ENCODE results near the gene STOML2. TPM values are rescaled to one million over a fixed set of nuclear protein-coding genes. Genes with fewer than 3 reads are reported as not detected.

The STOML2 gene
- total and polyA plus RNA-seq, 9 of the 15 experiments (the other 6 are each of a cell fraction or from before 2014, with no cell fraction given), result 110 to 220 (median 174) TPM

- TF ChIP-seq E2F8 (IDR thresholded peaks at IDR 0.05; ENCODE audit: low read depth, partially characterized antibody) (peak; percentile 90), ZNF263 (CRISPR knock-in tag; IDR thresholded peaks at IDR 0.05; ENCODE audit: borderline replicate concordance) (0 out of 2 replicates have a peak, but pooled peaks have one; percentile 10), SIX5 (IDR thresholded peaks at IDR 0.05; ENCODE audit: borderline replicate concordance in 1 of 2, insufficient read depth in 1 of 2, low read depth in 1 of 2, low read length in 2 of 2) (peak; percentile 21 to 46; a peak in 3 of 4 replicates), SMARCA4 (IDR thresholded peaks at IDR 0.05) (no peak), NCOR1 (IDR thresholded peaks at IDR 0.05) (peak; percentile 40; the same call in 1 of the 2 replicates), SRSF1 (IDR thresholded peaks at IDR 0.05; ENCODE audit: low read depth, low read length) (no peak), CCNT2 (IDR thresholded peaks at IDR 0.05; ENCODE audit: borderline replicate concordance, extremely low read depth, insufficient read length, low read depth, low read length) (peak; percentile 41), ZFP1 (CRISPR knock-in tag; IDR thresholded peaks at IDR 0.05) (no peak), KDM4B (IDR thresholded peaks at IDR 0.05; ENCODE audit: borderline replicate concordance in 2 of 2, low read depth in 1 of 2) (peak in 1 of 2 experiments; percentile 100; a peak in 2 of 4 replicates), ATF1 (CRISPR knock-in tag; IDR thresholded peaks at IDR 0.05) (no peak), ATF1 (tag; IDR thresholded peaks at IDR 0.05) (peak; percentile 74), ZZZ3 (IDR thresholded peaks at IDR 0.05) (no peak), NR3C1 (CRISPR knock-in tag; IDR thresholded peaks at IDR 0.05) (no peak), NCOA2 (IDR thresholded peaks at IDR 0.05; ENCODE audit: partially characterized antibody in 2 of 2) (no peak), LCOR (CRISPR knock-in tag; IDR thresholded peaks at IDR 0.05) (0 out of 2 replicates have a peak, but pooled peaks have one; percentile 15), CTBP1 (IDR thresholded peaks at IDR 0.05; ENCODE audit: borderline replicate concordance) (peak; percentile 67; the same call in 1 of the 2 replicates), RBFOX2 (IDR thresholded peaks at IDR 0.05; ENCODE audit: low read depth, low read length) (peak; percentile 96), FUS (optimal IDR thresholded peaks at IDR 0.05; ENCODE audit: low read depth, low read length) (no peak), MYC (IDR thresholded peaks at IDR 0.05; ENCODE audit: low read depth, low read length) (peak; percentile 71), MYC (CRISPR knock-in tag; IDR thresholded peaks at IDR 0.05; ENCODE audit: borderline replicate concordance, low read depth) (no peak), HLTF (IDR thresholded peaks at IDR 0.05) (no peak)
- TF ChIP-seq, protein P1, sequence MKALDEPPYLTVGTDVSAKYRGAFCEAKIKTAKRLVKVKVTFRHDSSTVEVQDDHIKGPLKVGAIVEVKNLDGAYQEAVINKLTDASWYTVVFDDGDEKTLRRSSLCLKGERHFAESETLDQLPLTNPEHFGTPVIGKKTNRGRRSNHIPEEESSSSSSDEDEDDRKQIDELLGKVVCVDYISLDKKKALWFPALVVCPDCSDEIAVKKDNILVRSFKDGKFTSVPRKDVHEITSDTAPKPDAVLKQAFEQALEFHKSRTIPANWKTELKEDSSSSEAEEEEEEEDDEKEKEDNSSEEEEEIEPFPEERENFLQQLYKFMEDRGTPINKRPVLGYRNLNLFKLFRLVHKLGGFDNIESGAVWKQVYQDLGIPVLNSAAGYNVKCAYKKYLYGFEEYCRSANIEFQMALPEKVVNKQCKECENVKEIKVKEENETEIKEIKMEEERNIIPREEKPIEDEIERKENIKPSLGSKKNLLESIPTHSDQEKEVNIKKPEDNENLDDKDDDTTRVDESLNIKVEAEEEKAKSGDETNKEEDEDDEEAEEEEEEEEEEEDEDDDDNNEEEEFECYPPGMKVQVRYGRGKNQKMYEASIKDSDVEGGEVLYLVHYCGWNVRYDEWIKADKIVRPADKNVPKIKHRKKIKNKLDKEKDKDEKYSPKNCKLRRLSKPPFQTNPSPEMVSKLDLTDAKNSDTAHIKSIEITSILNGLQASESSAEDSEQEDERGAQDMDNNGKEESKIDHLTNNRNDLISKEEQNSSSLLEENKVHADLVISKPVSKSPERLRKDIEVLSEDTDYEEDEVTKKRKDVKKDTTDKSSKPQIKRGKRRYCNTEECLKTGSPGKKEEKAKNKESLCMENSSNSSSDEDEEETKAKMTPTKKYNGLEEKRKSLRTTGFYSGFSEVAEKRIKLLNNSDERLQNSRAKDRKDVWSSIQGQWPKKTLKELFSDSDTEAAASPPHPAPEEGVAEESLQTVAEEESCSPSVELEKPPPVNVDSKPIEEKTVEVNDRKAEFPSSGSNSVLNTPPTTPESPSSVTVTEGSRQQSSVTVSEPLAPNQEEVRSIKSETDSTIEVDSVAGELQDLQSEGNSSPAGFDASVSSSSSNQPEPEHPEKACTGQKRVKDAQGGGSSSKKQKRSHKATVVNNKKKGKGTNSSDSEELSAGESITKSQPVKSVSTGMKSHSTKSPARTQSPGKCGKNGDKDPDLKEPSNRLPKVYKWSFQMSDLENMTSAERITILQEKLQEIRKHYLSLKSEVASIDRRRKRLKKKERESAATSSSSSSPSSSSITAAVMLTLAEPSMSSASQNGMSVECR (CRISPR knock-in tag; IDR thresholded peaks at IDR 0.05), result peak; percentile 71
Measured at GRCh38 chr9:35102769-35103659, at the start of gene STOML2 (continued).
